Measurements from ENCODE around the gene GPR146.

GPR146 gene

GRCh38 chr7:1060315-1061072 lies 16.1 kb downstream of the GPR146 start:
- H3K9me2 ChIP-seq (replicated peaks; ENCODE audit: insufficient read depth, low read length): no peaks in the 10 kb centered on the region
- H3K9me3 ChIP-seq (ENCODE audit: insufficient read depth, low read length): no peaks in the 10 kb centered on the region
- no peak overlapping the region for H2AFZ ChIP-seq (ENCODE audit: low read depth, low read length, severe bottlenecking)
- TF ChIP-seq CTCF (IDR thresholded peaks at IDR 0.05; ENCODE audit: insufficient read depth, low read length, poor library complexity, severe bottlenecking) (no peak), EZH2phosphoT487 (conservative IDR thresholded peaks at IDR 0.05; ENCODE audit: low read length) (no peak)
- no peaks in the 10 kb centered on the region for H3F3A ChIP-seq (ENCODE audit: insufficient read depth)
- H3K27me3 ChIP-seq (ENCODE audit: low read length): no peaks in the 10 kb centered on the region
- H3K9ac ChIP-seq (ENCODE audit: low read length): no peak overlapping the region
- no peaks in the 10 kb centered on the region for H4K20me1 ChIP-seq (ENCODE audit: low read depth, low read length)
- no peak overlapping the region for H3K27ac ChIP-seq (ENCODE audit: low read depth, low read length)
- H3K79me2 ChIP-seq (ENCODE audit: insufficient read depth, low read length): no peaks in the 10 kb centered on the region
- no peaks in the 10 kb centered on the region for H3K36me3 ChIP-seq (ENCODE audit: low read length)
- H3K4me3 ChIP-seq (ENCODE audit: insufficient read depth, low read length, poor library complexity, severe bottlenecking): no peak overlapping the region
- no peak overlapping the region for H3K4me2 ChIP-seq (ENCODE audit: low read depth, low read length, poor library complexity, severe bottlenecking)

GRCh38 chr7:1061180-1061579 lies 16.8 kb downstream of the GPR146 start:
- Histone ChIP-seq H3K9ac (ENCODE audit: low read length) (no peak overlapping the region), H3K4me3 (ENCODE audit: insufficient read depth, low read length, poor library complexity, severe bottlenecking) (no peak overlapping the region), H3F3A (ENCODE audit: insufficient read depth) (no peaks in the 10 kb centered on the region), H3K9me3 (ENCODE audit: insufficient read depth, low read length) (no peaks in the 10 kb centered on the region), H2AFZ (ENCODE audit: low read depth, low read length, severe bottlenecking) (no peak overlapping the region), H3K27me3 (ENCODE audit: low read length) (no peaks in the 10 kb centered on the region), H3K4me2 (ENCODE audit: low read depth, low read length, poor library complexity, severe bottlenecking) (no peak overlapping the region), H3K9me2 (replicated peaks; ENCODE audit: insufficient read depth, low read length) (no peaks in the 10 kb centered on the region), H3K36me3 (ENCODE audit: low read length) (no peaks in the 10 kb centered on the region), H3K27ac (ENCODE audit: low read depth, low read length) (no peak overlapping the region), H3K79me2 (ENCODE audit: insufficient read depth, low read length) (no peaks in the 10 kb centered on the region), H4K20me1 (ENCODE audit: low read depth, low read length) (no peaks in the 10 kb centered on the region)
- TF ChIP-seq CTCF (IDR thresholded peaks at IDR 0.05; ENCODE audit: insufficient read depth, low read length, poor library complexity, severe bottlenecking) (no peak), EZH2phosphoT487 (conservative IDR thresholded peaks at IDR 0.05; ENCODE audit: low read length) (no peak)

GRCh38 chr7:1062296-1063294 lies 18.2 kb downstream of the GPR146 start:
- H3K27me3 ChIP-seq (ENCODE audit: low read length): no peaks in the 10 kb centered on the region
- no peaks in the 10 kb centered on the region for H3K36me3 ChIP-seq (ENCODE audit: low read length)
- no peaks in the 10 kb centered on the region for H3K79me2 ChIP-seq (ENCODE audit: insufficient read depth, low read length)
- no peaks in the 10 kb centered on the region for H3F3A ChIP-seq (ENCODE audit: insufficient read depth)
- H3K4me2 ChIP-seq (ENCODE audit: low read depth, low read length, poor library complexity, severe bottlenecking): peak overlapping the region; percentile 21
- no peaks in the 10 kb centered on the region for H4K20me1 ChIP-seq (ENCODE audit: low read depth, low read length)
- no peak overlapping the region for H2AFZ ChIP-seq (ENCODE audit: low read depth, low read length, severe bottlenecking)
- no peak overlapping the region for H3K9ac ChIP-seq (ENCODE audit: low read length)
- H3K9me2 ChIP-seq (replicated peaks; ENCODE audit: insufficient read depth, low read length): no peaks in the 10 kb centered on the region
- H3K4me3 ChIP-seq (ENCODE audit: insufficient read depth, low read length, poor library complexity, severe bottlenecking): no peak overlapping the region
- H3K27ac ChIP-seq (ENCODE audit: low read depth, low read length): no peak overlapping the region
- TF ChIP-seq CTCF (IDR thresholded peaks at IDR 0.05; ENCODE audit: insufficient read depth, low read length, poor library complexity, severe bottlenecking) (no peak), EZH2phosphoT487 (conservative IDR thresholded peaks at IDR 0.05; ENCODE audit: low read length) (no peak)
- no peaks in the 10 kb centered on the region for H3K9me3 ChIP-seq (ENCODE audit: insufficient read depth, low read length)
